HG03571 (cell line): Measurements from ENCODE around the gene GNPDA1.
A peak's percentile ranks its signal among the peaks of the same experiment; 100 is the strongest.

Source experiments
- ATAC-seq: cut with Tn5 transposase; IDR thresholded peaks from one replicate; pipeline ENCODE4 v1.9.1; 2021; ENCODE audit not compliant: unreplicated experiment

Gene GNPDA1

GRCh38 chr5:141995656-141996055 lies 17.2 kb downstream of the GNPDA1 start:
- ATAC-seq = no peak

- ATAC-seq = no peak
Measured at GRCh38 chr5:141994511-141995136, 18.2 kb downstream of the GNPDA1 start.

GRCh38 chr5:141992349-141992963 lies 20.4 kb downstream of the GNPDA1 start:
- ATAC-seq = no peak

- no peak for ATAC-seq
Measured at GRCh38 chr5:141989720-141990119, 23.1 kb downstream of the GNPDA1 start.

- no peak for ATAC-seq
Measured at GRCh38 chr5:141986072-141986471, 26.8 kb downstream of the GNPDA1 start.

GRCh38 chr5:141982626-141983025 lies 30.2 kb downstream of the GNPDA1 start:
- no peak for ATAC-seq

- no peak for ATAC-seq
Measured at GRCh38 chr5:141978389-141978788, 34.4 kb downstream of the GNPDA1 start.

- ATAC-seq = no peak
Measured at GRCh38 chr5:141976176-141976575, 36.7 kb downstream of the GNPDA1 start.

GRCh38 chr5:141973871-141974595 lies 38.8 kb downstream of the GNPDA1 start:
- no peak for ATAC-seq

- ATAC-seq = peak; percentile 42
Measured at GRCh38 chr5:141969783-141970771, 42.8 kb downstream of the GNPDA1 start.

GRCh38 chr5:141968914-141969608 lies 43.8 kb downstream of the GNPDA1 start, which contains the start of gene RNF14:
TSS of gene RNF14 (plus strand) at chr5:141969105. CDS start at chr5:141973589, 4,484 bp downstream.
- peak; percentile 92 for ATAC-seq

GRCh38 chr5:141966963-141967333 lies 45.9 kb downstream of the GNPDA1 start:
- ATAC-seq = no peak

GRCh38 chr5:141966275-141966962 lies 46.4 kb downstream of the GNPDA1 start:
- ATAC-seq = no peak

- no peak for ATAC-seq
Measured at GRCh38 chr5:141965071-141965470, 47.8 kb downstream of the GNPDA1 start.

- ATAC-seq = no peak
Measured at GRCh38 chr5:141963701-141964100, 49.1 kb downstream of the GNPDA1 start.

- no peak for ATAC-seq
Measured at GRCh38 chr5:141961466-141961865, 51.4 kb downstream of the GNPDA1 start.

GRCh38 chr5:141960449-141961323 lies 52.1 kb downstream of the GNPDA1 start:
- peak; percentile 90 for ATAC-seq

- no peak for ATAC-seq
Measured at GRCh38 chr5:141960018-141960417, 52.8 kb downstream of the GNPDA1 start.
